Measurements from ENCODE around the gene PWWP2B. TPM values are rescaled to one million over a fixed set of nuclear protein-coding genes. Genes with fewer than 3 reads are reported as not detected.

The PWWP2B gene
- total RNA-seq, 2 donors from 2014 or later: 7.7 to 8.1 TPM

- TF ChIP-seq, protein P1, sequence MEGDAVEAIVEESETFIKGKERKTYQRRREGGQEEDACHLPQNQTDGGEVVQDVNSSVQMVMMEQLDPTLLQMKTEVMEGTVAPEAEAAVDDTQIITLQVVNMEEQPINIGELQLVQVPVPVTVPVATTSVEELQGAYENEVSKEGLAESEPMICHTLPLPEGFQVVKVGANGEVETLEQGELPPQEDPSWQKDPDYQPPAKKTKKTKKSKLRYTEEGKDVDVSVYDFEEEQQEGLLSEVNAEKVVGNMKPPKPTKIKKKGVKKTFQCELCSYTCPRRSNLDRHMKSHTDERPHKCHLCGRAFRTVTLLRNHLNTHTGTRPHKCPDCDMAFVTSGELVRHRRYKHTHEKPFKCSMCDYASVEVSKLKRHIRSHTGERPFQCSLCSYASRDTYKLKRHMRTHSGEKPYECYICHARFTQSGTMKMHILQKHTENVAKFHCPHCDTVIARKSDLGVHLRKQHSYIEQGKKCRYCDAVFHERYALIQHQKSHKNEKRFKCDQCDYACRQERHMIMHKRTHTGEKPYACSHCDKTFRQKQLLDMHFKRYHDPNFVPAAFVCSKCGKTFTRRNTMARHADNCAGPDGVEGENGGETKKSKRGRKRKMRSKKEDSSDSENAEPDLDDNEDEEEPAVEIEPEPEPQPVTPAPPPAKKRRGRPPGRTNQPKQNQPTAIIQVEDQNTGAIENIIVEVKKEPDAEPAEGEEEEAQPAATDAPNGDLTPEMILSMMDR (IDR thresholded peaks at IDR 0.05): no peak
- Histone ChIP-seq H3K36me3 (no peaks in the 10 kb centered on the region), H3K27ac (no peak overlapping the region), H3K27me3 (no peaks in the 10 kb centered on the region), H3K9me3 (no peaks in the 10 kb centered on the region), H3K4me1 (no peaks in the 10 kb centered on the region), H3K4me3 (no peak overlapping the region)
- DNase-seq (ENCODE audit: low spot score): no peak
Observed at GRCh38 chr10:132430231-132430743, 33.3 kb downstream of the PWWP2B start.

DNA sequence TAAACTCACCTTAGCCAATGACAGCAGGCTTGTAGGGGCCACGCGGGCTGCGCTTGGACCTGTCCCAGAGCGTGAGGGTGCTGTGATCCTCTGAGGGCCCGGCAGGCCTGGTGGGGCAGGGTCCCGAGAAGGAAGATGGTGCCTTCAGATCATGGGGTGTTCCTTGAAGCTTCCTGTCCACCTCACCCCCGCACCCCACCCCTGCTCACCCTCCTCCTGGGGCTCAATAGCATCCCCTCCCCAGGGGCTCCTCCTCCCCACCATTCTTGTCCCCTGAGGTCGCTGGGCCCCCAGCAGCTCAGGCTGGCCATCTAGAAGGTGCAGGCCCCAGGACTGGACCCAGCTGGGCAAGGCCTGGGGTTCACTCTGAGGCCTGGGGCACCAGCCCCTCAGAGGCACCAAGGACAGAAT, 33.9 kb downstream of the PWWP2B start:
- H3K4me3 ChIP-seq: no peak overlapping the region
- H3K27ac ChIP-seq: no peak overlapping the region
- TF ChIP-seq, protein P1 (IDR thresholded peaks at IDR 0.05): no peak
- no peaks in the 10 kb centered on the region for H3K4me1 ChIP-seq
- no peaks in the 10 kb centered on the region for H3K36me3 ChIP-seq
- H3K9me3 ChIP-seq: no peaks in the 10 kb centered on the region
- H3K27me3 ChIP-seq: no peaks in the 10 kb centered on the region
- DNase-seq (ENCODE audit: low spot score): no peak

DNA sequence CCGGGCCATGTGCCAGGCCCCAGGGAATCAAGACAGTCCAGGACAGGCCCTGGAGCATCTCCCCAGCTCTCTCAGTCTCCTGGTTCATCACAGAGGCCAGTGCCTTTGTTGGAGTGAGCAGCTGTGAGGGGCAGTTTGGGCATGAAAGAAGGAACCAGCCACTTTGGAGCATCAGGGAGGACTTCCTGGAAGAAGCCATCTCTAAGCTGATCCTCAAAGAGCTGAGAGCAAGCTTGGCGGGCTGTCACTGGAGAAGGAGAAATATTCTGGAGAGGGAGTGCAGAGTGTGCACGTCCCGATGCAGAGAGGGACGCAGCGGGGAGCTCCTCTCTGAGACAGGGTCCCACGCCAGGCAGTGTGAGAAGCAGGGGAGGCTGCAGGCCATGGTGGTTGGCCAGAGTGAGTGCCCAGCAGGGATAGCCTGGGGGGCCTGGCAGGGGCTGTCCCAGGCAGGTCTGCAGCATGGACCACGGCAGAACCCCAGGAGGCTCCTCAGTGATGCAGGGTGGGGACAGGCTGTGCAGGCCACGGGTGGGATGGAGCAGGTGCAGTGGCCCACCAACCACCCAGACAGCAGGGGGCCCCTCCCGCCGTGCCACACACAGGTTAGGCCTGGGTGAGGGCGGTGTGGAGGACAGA, 34.7 kb downstream of the PWWP2B start:
- no peaks in the 10 kb centered on the region for H3K36me3 ChIP-seq

GRCh38 chr10:132432176-132432540, 35.2 kb downstream of the PWWP2B start:
- no peaks in the 10 kb centered on the region for H3K27me3 ChIP-seq
- H3K9me3 ChIP-seq: no peaks in the 10 kb centered on the region
- H3K4me3 ChIP-seq: no peak overlapping the region
- TF ChIP-seq, protein P1 (IDR thresholded peaks at IDR 0.05): no peak
- DNase-seq (ENCODE audit: low spot score): no peak
- no peaks in the 10 kb centered on the region for H3K36me3 ChIP-seq
- no peak overlapping the region for H3K27ac ChIP-seq
- H3K4me1 ChIP-seq: no peaks in the 10 kb centered on the region

More for the DNA sequence above, 34.7 kb downstream of the PWWP2B start:
- H3K27ac ChIP-seq: no peak overlapping the region
- H3K9me3 ChIP-seq: no peaks in the 10 kb centered on the region
- H3K4me3 ChIP-seq: no peak overlapping the region
- DNase-seq (ENCODE audit: low spot score): no peak
- H3K27me3 ChIP-seq: no peaks in the 10 kb centered on the region
- H3K4me1 ChIP-seq: no peaks in the 10 kb centered on the region
- TF ChIP-seq, protein P1 (IDR thresholded peaks at IDR 0.05): no peak

DNA sequence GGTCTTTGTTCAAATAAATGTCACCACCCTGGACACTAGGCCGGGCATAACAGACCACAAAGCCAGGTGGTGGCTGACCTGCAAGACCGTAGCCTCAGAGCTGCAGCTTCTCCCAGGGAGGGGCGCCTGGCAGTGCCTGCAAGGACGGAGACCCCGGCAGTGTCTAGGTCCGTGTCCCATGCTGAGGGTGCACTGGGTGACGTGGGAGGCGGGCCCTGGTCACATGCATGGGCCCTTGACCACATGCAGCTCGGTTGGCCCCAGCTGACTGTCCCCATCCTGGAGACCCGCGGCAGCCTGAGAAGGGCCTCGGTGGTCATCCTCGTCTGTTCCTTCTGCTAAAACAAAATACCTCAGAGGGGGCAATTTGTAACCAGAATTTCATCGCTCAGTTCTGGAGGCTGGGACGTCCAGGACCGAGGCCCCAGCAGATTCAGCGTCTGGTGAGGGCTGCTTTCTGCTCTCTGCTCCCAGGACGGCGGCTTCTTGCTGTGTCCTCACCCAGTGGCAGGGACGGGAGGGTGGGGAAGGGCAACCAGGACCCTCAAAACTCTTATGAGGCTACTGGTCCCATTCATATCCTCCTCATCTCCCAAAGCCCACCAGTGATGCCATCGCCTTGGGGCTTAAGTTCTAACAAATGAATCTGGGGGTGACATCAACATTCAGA, 36.8 kb downstream of the PWWP2B start:
- H3K4me3 ChIP-seq: no peak overlapping the region
- no peaks in the 10 kb centered on the region for H3K27me3 ChIP-seq
- no peak overlapping the region for H3K27ac ChIP-seq
- peaks cover 0 to under 1% of the 10 kb centered on the region in 2 donors for H3K4me1 ChIP-seq
- TF ChIP-seq, protein P1 (IDR thresholded peaks at IDR 0.05): no peak
- H3K36me3 ChIP-seq: no peaks in the 10 kb centered on the region
- no peak for DNase-seq (ENCODE audit: low spot score)
- no peaks in the 10 kb centered on the region for H3K9me3 ChIP-seq

Data from right atrium auricular region (tissue), 2 donors.